ENCODE data around the gene DMAC1.

Gene DMAC1

DNA sequence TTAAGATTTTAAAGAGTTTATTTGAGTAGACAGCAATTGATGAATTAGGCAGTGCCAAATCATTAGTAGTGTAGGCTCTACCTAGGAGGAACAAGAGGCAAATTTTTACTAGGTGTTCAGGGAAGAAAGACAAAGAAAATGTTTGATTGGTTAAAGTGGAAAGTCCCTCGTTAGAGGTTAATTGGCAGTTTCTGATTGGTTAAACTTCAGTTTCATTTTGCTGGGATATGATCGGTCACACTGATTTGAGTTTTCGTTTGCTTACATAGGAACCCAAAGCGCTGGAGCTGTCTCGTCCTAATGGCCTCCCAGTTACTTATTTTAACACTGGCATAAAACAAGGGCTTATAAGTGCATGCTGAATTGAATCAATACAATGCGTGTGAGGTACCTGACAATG, 15.1 kb downstream of the DMAC1 start:
- FAIRE-seq (no peak), DNase-seq (ENCODE audit: insufficient read length, low spot score) (no peak)

DNA sequence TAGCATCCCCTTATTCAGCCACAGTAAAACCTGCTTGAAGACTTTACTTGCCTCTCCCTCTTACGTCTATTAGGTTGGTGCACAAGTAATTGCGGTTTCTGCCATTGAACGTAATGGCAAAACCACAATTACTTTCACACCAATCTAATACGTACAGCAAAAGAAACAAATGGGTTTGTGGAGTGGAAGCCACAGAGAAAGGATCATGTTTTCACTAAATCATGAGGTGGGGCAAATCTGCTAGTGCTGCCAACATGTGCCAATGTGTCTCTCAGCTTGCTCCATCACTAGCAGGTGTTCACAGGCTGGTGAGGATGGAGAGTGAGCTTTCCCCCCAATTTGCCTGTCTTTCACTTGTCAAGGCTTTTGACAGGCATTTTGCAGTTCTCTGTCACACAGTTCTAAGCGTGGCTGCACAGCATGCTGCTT, 15.9 kb downstream of the DMAC1 start:
- no peak for FAIRE-seq

DNA sequence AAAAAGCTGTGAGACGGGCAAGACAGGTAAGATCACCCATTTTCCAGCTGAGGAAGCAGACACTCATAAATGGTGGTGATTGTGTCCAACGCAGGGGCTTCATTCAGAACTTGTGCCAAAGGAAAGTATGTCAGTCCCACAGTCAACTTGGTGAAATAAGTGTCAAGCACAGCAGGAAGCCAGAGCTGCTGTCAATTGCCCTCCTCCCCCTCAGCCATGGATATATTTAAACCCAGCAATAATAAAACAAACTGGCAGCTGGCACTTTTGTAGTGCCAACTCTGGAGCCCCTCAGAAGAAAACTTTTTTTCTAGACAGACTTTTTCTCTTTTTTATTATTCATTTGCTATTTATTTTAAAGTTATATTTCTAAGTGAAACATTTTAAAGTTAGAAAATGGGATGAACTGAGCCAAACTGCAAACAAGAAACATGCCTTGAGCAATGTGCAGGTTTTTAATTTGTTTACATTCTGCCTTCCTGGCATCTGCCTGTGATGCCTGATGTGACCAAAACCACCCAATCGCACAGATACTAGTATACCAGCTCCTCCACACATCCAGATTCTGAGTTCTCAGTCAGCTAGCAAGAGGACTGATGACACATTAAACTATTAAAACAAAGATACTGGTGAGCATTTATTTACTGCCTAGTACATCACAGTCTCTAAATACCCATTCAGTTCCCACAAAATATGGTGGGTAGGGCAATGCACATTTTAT, 17.0 kb downstream of the DMAC1 start:
- no peak for DNase-seq (ENCODE audit: insufficient read length, low spot score)
- no peak for FAIRE-seq

More for the DNA sequence above, 15.9 kb downstream of the DMAC1 start:
- DNase-seq (ENCODE audit: insufficient read length, low spot score), result no peak

DNA sequence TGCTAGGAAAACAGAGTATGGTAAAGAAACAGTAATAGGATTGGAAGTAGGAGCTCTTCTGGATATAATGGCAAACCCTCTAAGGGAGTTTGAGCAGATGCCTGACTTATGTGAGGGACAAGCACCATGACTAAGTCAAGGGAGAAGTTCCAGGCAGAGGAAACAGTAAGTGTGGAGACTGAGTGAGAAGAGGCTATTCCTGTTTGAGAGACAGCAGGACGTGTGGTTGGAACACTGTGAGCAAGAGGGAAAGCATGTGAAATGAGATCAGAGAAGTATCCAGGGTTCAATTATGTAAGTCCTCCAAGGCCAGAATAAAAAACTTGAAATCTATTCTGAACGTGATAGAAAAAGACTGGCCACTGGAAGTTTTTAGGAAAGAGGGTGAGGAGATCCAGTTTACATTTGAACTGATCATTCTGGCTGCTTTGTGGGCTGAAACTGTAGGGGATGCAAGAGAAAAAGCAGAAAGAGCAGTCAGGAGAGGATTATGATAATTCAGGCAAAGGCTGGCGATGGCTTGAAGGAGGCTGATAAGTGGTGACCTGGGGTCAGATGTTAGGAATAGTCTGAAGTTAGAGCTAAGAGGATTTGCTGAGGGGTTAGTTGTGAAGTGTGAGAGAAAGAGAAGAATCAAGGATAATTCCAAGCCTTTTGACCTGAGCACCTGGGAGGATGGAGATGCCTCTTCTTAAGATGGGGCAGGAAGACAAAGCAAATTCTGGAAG, 19.2 kb downstream of the DMAC1 start:
- DNase-seq (ENCODE audit: insufficient read length, low spot score), result no peak
- no peak for FAIRE-seq

DNA sequence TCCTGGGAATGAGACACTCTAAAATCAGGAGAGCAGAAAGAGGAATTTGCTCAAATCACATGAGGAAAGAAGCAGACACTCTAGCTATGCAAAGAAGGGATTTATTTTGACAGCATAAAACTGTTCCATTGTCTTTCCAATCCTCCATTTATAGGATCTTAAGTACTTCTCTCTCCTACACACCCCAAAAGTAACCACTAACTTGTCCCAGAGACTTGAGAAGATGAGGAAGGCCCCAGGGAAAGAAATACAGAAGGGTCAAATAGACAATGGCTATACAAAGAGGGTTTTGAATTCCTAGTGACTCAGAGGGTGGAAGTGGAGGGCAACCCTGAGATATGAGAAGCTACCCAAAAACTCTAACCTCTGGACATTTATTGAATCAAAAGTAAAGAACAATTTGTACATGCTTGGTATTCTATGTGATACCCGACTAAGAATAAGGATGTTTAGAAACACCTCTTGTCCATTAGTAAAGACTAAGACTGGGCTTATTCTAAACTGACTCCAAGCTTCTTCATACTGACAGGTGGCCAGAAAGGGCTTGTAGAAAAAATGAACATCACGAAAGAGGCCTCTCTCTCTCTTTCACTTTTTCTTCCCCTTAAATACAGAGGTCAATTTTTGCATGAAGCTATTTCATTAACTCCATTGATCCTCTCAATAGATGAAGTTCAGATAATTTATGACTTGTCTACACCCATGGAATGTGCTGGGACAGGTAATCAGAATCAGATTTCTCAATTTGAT, 20.6 kb downstream of the DMAC1 start:
- FAIRE-seq (no peak), DNase-seq (ENCODE audit: insufficient read length, low spot score) (no peak)

DNA sequence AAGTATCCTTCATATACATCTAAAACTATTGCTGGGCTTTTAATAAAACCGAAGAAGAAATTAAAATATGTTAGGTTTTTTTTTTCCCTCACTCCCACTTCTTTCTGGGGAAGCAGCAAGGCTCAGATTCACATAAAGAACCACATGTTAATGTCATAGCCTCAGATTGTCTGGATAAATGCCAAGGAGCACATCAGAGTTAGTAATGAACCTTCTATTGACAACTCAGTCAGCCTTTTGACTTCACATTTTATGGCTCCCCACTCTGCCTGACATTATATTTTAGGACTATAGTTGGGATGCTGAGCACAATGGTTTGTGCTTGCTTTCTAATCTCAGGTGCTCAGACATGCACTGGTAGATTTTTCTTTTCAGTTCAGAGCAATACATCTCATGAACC, 21.8 kb downstream of the DMAC1 start:
- DNase-seq (ENCODE audit: insufficient read length, low spot score) (no peak), FAIRE-seq (no peak)

DNA sequence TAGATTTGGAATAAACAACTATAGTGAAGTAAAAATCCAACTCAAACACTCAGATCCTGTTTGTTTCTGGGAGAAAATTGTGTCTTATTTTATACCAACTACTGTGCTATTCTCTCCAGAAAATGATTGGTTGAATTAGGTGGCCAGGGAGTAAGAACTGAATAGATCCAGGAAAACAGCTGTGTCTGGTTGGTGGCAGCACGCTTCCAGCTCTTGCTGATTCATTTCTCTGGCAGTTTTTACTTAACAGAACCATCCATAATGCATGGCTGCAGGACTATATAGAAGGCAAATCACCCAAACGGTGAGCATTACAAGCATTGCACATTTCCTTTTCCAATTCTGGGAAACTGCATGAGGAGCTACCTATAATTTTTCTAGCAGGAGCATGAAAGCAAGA, 29.5 kb downstream of the DMAC1 start:
- no peak for FAIRE-seq

DNA sequence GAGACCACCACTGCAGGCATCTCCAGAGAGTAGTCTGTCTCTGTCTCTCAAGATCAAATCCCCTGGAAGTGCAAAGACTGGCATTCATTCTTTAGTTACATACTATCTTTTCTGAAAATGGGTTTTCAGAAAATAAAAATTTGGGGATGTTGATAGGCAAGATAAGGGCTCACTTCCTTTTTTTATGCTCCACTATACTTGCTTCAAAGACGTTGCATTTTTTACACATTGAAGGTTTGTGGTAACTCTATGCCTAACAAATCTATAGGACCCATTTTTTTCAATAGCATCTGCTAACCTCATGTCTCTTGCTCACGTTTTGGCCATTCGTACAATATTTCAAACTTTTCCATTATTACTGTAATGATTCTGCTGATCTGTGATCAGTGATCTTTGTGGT, 37.0 kb downstream of the DMAC1 start:
- DNase-seq (ENCODE audit: insufficient read length, low spot score), result no peak
- no peak for FAIRE-seq

More for the DNA sequence above, 29.5 kb downstream of the DMAC1 start:
- no peak for DNase-seq (ENCODE audit: insufficient read length, low spot score)

DNA sequence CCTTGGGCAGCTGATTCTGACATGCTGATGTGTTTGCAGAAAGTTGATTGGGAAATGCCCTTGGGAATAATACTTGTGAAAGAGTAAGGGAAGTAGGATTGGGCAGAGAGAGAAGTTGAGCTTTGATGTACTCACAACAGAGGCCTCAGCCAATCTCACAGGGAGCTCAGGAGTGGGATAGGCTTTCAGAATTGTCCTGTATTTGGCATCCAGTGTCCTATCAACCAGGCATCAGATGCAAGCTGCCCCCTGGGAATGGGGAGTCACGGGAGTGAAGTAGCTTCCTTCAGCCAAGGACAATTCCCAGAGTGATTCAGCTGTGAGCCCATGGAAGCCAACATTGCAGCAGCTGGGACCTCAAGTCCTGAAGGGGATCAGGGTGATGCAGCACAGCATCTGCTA, 39.6 kb downstream of the DMAC1 start:
- DNase-seq (ENCODE audit: insufficient read length, low spot score) (no peak), FAIRE-seq (no peak)

DNA sequence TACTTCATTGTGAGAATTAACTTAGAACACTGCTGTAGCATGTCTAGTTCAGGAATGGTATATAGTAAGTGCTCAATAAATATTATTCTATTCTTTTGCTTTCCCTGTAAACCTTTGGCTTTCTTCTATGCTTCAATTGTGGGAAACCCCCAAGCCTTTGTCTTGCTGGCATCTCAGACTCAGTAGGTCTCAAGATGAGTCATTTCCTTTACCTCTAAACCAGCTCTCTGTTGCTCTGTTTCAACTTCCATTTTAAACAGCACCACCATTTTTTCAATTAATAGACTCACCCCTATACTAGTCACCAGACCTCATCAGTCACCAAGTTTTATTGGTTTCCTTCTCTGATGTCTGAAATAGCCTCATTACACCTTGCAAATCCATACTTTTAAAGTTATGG, 43.5 kb downstream of the DMAC1 start:
- peak; percentile 66 for FAIRE-seq
- peak; percentile 8 for DNase-seq (ENCODE audit: insufficient read length, low spot score)

DNA sequence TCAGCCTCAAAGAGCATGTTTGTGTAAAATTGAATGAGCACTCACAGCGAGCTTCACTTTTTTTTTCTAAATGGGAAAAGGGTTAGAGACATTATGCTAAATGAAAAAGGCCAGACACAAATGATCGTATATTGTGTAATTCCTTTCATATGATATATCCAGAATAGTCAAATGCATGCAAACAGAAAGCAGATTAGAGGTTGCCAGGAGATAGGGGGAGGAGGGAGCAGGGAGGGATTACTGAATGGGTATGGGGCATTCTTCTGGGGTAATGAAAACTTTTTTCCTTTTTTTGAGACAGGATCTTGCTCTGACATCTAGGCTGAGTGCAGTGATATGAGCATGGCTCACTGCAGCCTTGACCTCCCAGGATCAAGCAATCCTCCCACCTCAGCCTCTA, 47.1 kb downstream of the DMAC1 start:
- DNase-seq (ENCODE audit: insufficient read length, low spot score) (no peak), FAIRE-seq (no peak)
